AG04450 (cell line): ENCODE results near the gene GMCL1. TPM values are rescaled to one million over a fixed set of nuclear protein-coding genes. Genes with fewer than 3 reads are reported as not detected.
A peak's percentile ranks its signal among the peaks of the same experiment; 100 is the strongest.
"Not testable (repeated sequence)": the region's sequence is repeated elsewhere in the genome, so short reads cannot be mapped to it uniquely, and the experiment has no call there.

Experiments
- CTCF ChIA-PET: fragments of 300-600, 350-600 bp; formaldehyde crosslinking; extraction: SDS; loops from one replicate; lab custom pipeline; 2022; ENCODE audit warnings: antibody characterized with exemption, inconsistent platforms; lab: Charles Lee
- POLR2A ChIA-PET: fragments of 350-600 bp; formaldehyde crosslinking; extraction: SDS; loops from one replicate; lab custom pipeline; 2021; ENCODE audit warnings: antibody characterized with exemption, inconsistent platforms; lab: Yijun Ruan, JAX
- DNase-seq: peaks from one replicate; pipeline ENCODE4 v3.0.0-alpha.2; 2011; ENCODE audit warnings: low read depth, low spot score
- H3K27ac ChIP-seq: one replicate; pipeline ENCODE4 v1.5.1; 2012; ENCODE audit warnings: low read depth, low read length, control low read depth
- H3K27me3 ChIP-seq: one replicate; pipeline ENCODE4 v1.6.0; 2012; ENCODE audit warnings: low read length; ENCODE audit not compliant: control insufficient read depth, insufficient read depth
- H3K4me3 ChIP-seq: 2 replicates; pipeline ENCODE4 v1.5.1; 2011; ENCODE audit warnings: mild to moderate bottlenecking, low read depth, low read length, control low read depth
- H3K9me3 ChIP-seq: 2 replicates; pipeline ENCODE4 v1.5.1; 2012; ENCODE audit warnings: low read length; ENCODE audit not compliant: control insufficient read depth, insufficient read depth
- CTCF ChIP-seq: IDR thresholded peaks from 2 replicates; pipeline ENCODE4 v1.5.1; 2011; ENCODE audit warnings: low read depth, low read length, control low read depth, inconsistent platforms
- polyA plus RNA-seq: library from polyadenylated mRNA; depleted of rRNA; stranded (reverse); fragments of >200 nt; gene quantifications from 2 replicates; pipeline ENCODE4 v1.2.3, GENCODE V29; 2011

GMCL1 gene
- polyA plus RNA-seq, 1 experiment = 7.2 TPM

- ChIA-PET CTCF (interaction anchor here (1.8 to 5.8 kb wide), 2 partner anchors 19 to 74 kb away, joined by 9 to 43 read pairs; no protein-coding TSS in a partner anchor), POLR2A (interaction anchor here (0.9 to 1.3 kb wide), 2 partner anchors 31 to 116 kb away, joined by 3 to 4 read pairs; partner anchors contain the start of gene MXD1)
- no peak for DNase-seq
- Histone ChIP-seq H3K9me3 (no peaks in the 10 kb centered on the region), H3K4me3 (no peak overlapping the region), H3K27ac (no peak overlapping the region), H3K27me3 (no peaks in the 10 kb centered on the region)
- TF ChIP-seq CTCF = no peak
Observed at GRCh38 chr2:69798290-69798908, 31.1 kb upstream of the GMCL1 start.

GRCh38 chr2:69798909-69799526, 30.4 kb upstream of the GMCL1 start:
- H3K4me3 ChIP-seq = no peak overlapping the region
- CTCF ChIA-PET = interaction anchor here (1.8 to 5.8 kb wide), 2 partner anchors 18 to 74 kb away, joined by 9 to 43 read pairs; no protein-coding TSS in a partner anchor

DNA sequence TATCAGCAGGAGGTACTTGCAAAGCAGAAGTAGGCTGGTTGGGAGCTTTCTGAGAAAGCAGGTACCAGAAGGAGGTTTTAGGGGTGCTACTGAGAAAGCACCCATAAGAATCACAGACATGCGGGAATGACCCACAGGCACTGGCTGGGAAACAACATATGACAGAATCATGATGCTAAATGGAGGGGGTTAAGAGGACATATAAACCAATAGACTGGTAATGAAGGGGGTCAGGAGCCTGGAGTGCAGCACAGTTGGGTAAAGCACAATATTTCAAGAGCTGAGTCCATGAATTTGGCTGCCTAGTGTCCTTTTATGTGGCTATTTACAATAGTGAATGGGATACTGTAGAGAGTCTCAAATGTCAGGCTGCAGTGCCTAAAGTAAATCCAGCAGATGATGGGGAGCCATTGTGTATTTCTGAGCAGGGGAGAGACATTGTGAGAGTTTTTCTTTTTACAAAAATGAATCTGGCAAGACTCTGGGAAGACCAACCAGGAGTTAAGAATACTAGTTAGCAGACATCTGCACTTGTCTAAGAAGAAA, 27.6 kb upstream of the GMCL1 start:
- POLR2A ChIA-PET = no interaction called here
- H3K27me3 ChIP-seq = no peaks in the 10 kb centered on the region
- CTCF ChIA-PET = interaction anchor here (3.9 to 5.8 kb wide), 2 partner anchors 15 to 77 kb away, joined by 25 to 43 read pairs; no protein-coding TSS in a partner anchor

More at GRCh38 chr2:69798909-69799526, 30.4 kb upstream of the GMCL1 start:
- Histone ChIP-seq H3K9me3 (no peaks in the 10 kb centered on the region), H3K27me3 (no peaks in the 10 kb centered on the region), H3K27ac (peak overlapping the region; percentile 31)
- TF ChIP-seq CTCF = no peak
- POLR2A ChIA-PET = interaction anchor here (0.9 to 1.3 kb wide), 2 partner anchors 32 to 116 kb away, joined by 3 to 4 read pairs; partner anchors contain the start of gene MXD1
- peak; percentile 20 for DNase-seq

GRCh38 chr2:69802781-69803367, 26.6 kb upstream of the GMCL1 start:
- CTCF ChIA-PET = interaction anchor here (3.9 to 5.8 kb wide), 2 partner anchors 14 to 78 kb away, joined by 25 to 43 read pairs; no protein-coding TSS in a partner anchor
- H3K9me3 ChIP-seq, H3K27ac ChIP-seq, POLR2A ChIA-PET, DNase-seq, H3K4me3 ChIP-seq, H3K27me3 ChIP-seq: not testable (repeated sequence)

More for the DNA sequence above, 27.6 kb upstream of the GMCL1 start:
- TF ChIP-seq CTCF = no peak
- no peak for DNase-seq
- Histone ChIP-seq H3K4me3 (no peak overlapping the region), H3K27ac (no peak overlapping the region), H3K9me3 (no peaks in the 10 kb centered on the region)

- Histone ChIP-seq H3K4me3 (no peak overlapping the region), H3K9me3 (no peaks in the 10 kb centered on the region), H3K27ac (no peak overlapping the region), H3K27me3 (no peaks in the 10 kb centered on the region)
- no peak for TF ChIP-seq CTCF
- ChIA-PET POLR2A (no interaction called here), CTCF (interaction anchor here (3.9 to 18.5 kb wide), 2 partner anchors 79 to 80 kb away, joined by 25 to 765 read pairs; no protein-coding TSS in a partner anchor)
- no peak for DNase-seq
Observed at GRCh38 chr2:69804416-69804815, 25.0 kb upstream of the GMCL1 start.
